Activated CD4-positive, alpha-beta T cell treated with anti-CD3 and anti-CD28 coated beads, Interleukin-2, amount 10 ng/mL, durations not matched to agents 24 days and 14 days (primary cell): Measurements from ENCODE around the gene PRSS16. TPM values are rescaled to one million over a fixed set of nuclear protein-coding genes. Genes with fewer than 3 reads are reported as not detected.
"Not testable (repeated sequence)": the region's sequence is repeated elsewhere in the genome, so short reads cannot be mapped to it uniquely, and the experiment has no call there.

Experiments used
- DNase-seq: peaks from one replicate; pipeline ENCODE4 v3.0.0; 2022
- H3K27ac Mint-ChIP-seq: one replicate; pipeline ENCODE4 v1.8.0; 2022; ENCODE audit warnings: mild to moderate bottlenecking, mixed read lengths
- H3K27me3 Mint-ChIP-seq: one replicate; pipeline ENCODE4 v1.8.0; 2022; ENCODE audit warnings: mixed read lengths
- H3K36me3 Mint-ChIP-seq: one replicate; pipeline ENCODE4 v1.8.0; 2022; ENCODE audit warnings: low read depth, mild to moderate bottlenecking, mixed read lengths
- H3K4me1 Mint-ChIP-seq: one replicate; pipeline ENCODE4 v1.8.0; 2021; ENCODE audit warnings: mixed read lengths
- H3K4me3 Mint-ChIP-seq: one replicate; pipeline ENCODE4 v1.8.0; 2022; ENCODE audit warnings: mild to moderate bottlenecking, moderate library complexity, mixed read lengths
- H3K9me3 Mint-ChIP-seq: one replicate; pipeline ENCODE4 v1.8.0; 2021; ENCODE audit warnings: mixed read lengths
- intact Hi-C: fragments of 100-400 bp; cut with micrococcal nuclease; formaldehyde crosslinking; loops from one replicate; pipeline ENCODE4 v1.15.1; 2023
- total RNA-seq: library from RNA; stranded (reverse); gene quantifications from 2 replicates; pipeline ENCODE4 v1.2.3, GENCODE V29; 2022

Gene PRSS16
- total RNA-seq, result 0.31 TPM in 1 of 2 replicates, not detected in the other

- Mint-ChIP-seq H3K4me3 (no peak within 1 kb of the TSS), H3K36me3 (no peaks in the 10 kb centered on the region), H3K27ac (no peak within 1 kb of the TSS), H3K9me3 (no peaks in the 10 kb centered on the region), H3K4me1 (peaks cover 11% of the 10 kb centered on the region), H3K27me3 (peaks cover 32% of the 10 kb centered on the region)
- DNase-seq, result no peak
- intact Hi-C loops, result no loop called here
Observed at GRCh38 chr6:27247133-27247836, at the start of gene PRSS16. Gene PRSS16, plus strand, starts transcription at chr6:27247701. Its CDS starts 37 bp downstream, at chr6:27247738.

GRCh38 chr6:27205375-27206278 is 41.9 kb upstream of the PRSS16 start:
- peak; percentile 65 for DNase-seq
- peaks cover 24% of the 10 kb centered on the region for H3K27me3 Mint-ChIP-seq
- no peak overlapping the region for H3K27ac Mint-ChIP-seq
- intact Hi-C loops, result no loop called here
- peaks cover 8% of the 10 kb centered on the region for H3K4me1 Mint-ChIP-seq
- H3K9me3 Mint-ChIP-seq, result peaks cover 3% of the 10 kb centered on the region
- H3K4me3 Mint-ChIP-seq, result peak overlapping the region; percentile 30
- no peaks in the 10 kb centered on the region for H3K36me3 Mint-ChIP-seq

- Mint-ChIP-seq H3K4me1 (peaks cover 9% of the 10 kb centered on the region), H3K4me3 (peak overlapping the region; percentile 29), H3K36me3 (no peaks in the 10 kb centered on the region), H3K9me3 (peaks cover 3% of the 10 kb centered on the region), H3K27ac (no peak overlapping the region), H3K27me3 (peaks cover 24% of the 10 kb centered on the region)
- intact Hi-C loops, result no loop called here
- no peak for DNase-seq
Observed at GRCh38 chr6:27206806-27207205, 40.7 kb upstream of the PRSS16 start.

GRCh38 chr6:27208042-27208441 is 39.5 kb upstream of the PRSS16 start:
- H3K4me1 Mint-ChIP-seq, result peaks cover 10% of the 10 kb centered on the region
- no peak for DNase-seq
- intact Hi-C loops, result no loop called here
- no peak overlapping the region for H3K27ac Mint-ChIP-seq
- no peak overlapping the region for H3K4me3 Mint-ChIP-seq
- peaks cover 3% of the 10 kb centered on the region for H3K9me3 Mint-ChIP-seq
- no peaks in the 10 kb centered on the region for H3K36me3 Mint-ChIP-seq
- H3K27me3 Mint-ChIP-seq, result peaks cover 24% of the 10 kb centered on the region

GRCh38 chr6:27209196-27209595 is 38.3 kb upstream of the PRSS16 start:
- Mint-ChIP-seq H3K27me3 (peaks cover 22% of the 10 kb centered on the region), H3K27ac (no peak overlapping the region), H3K4me3 (no peak overlapping the region), H3K4me1 (peaks cover 10% of the 10 kb centered on the region), H3K9me3 (peaks cover 3% of the 10 kb centered on the region), H3K36me3 (no peaks in the 10 kb centered on the region)
- DNase-seq, result no peak
- intact Hi-C loops, result no loop called here

- H3K4me1 Mint-ChIP-seq, result peaks cover 12% of the 10 kb centered on the region
- peaks cover 16% of the 10 kb centered on the region for H3K27me3 Mint-ChIP-seq
- H3K4me3 Mint-ChIP-seq, result no peak overlapping the region
- H3K9me3 Mint-ChIP-seq, result peaks cover 3% of the 10 kb centered on the region
- DNase-seq, result no peak
- H3K27ac Mint-ChIP-seq, result no peak overlapping the region
- intact Hi-C loops, result no loop called here
- H3K36me3 Mint-ChIP-seq, result no peaks in the 10 kb centered on the region
Observed at GRCh38 chr6:27209659-27210269, 37.7 kb upstream of the PRSS16 start.

- intact Hi-C loops, result not testable (repeated sequence)
- peaks cover 10% of the 10 kb centered on the region for H3K27me3 Mint-ChIP-seq
Observed at GRCh38 chr6:27213091-27213517, 34.4 kb upstream of the PRSS16 start.

GRCh38 chr6:27213544-27214125 is 33.9 kb upstream of the PRSS16 start:
- no peaks in the 10 kb centered on the region for H3K36me3 Mint-ChIP-seq
- no peak for DNase-seq
- H3K27me3 Mint-ChIP-seq, result peaks cover 12% of the 10 kb centered on the region

More at GRCh38 chr6:27213091-27213517, 34.4 kb upstream of the PRSS16 start:
- H3K9me3 Mint-ChIP-seq, DNase-seq, H3K4me1 Mint-ChIP-seq, H3K36me3 Mint-ChIP-seq, H3K27ac Mint-ChIP-seq, H3K4me3 Mint-ChIP-seq: not testable (repeated sequence)

GRCh38 chr6:27214126-27214601 is 33.3 kb upstream of the PRSS16 start:
- peaks cover 15% of the 10 kb centered on the region for H3K27me3 Mint-ChIP-seq
- DNase-seq, result no peak

More at GRCh38 chr6:27213544-27214125, 33.9 kb upstream of the PRSS16 start:
- Mint-ChIP-seq H3K27ac (no peak overlapping the region), H3K4me3 (peak overlapping the region; percentile 33), H3K4me1 (peaks cover 5% of the 10 kb centered on the region), H3K9me3 (peaks cover 4% of the 10 kb centered on the region)
- intact Hi-C loops, result no loop called here

GRCh38 chr6:27216874-27217273 is 30.6 kb upstream of the PRSS16 start:
- Mint-ChIP-seq H3K4me3 (no peak overlapping the region), H3K27me3 (peaks cover 22% of the 10 kb centered on the region), H3K4me1 (peaks cover 3% of the 10 kb centered on the region), H3K27ac (no peak overlapping the region), H3K9me3 (peaks cover 4% of the 10 kb centered on the region), H3K36me3 (no peaks in the 10 kb centered on the region)
- intact Hi-C loops, result no loop called here
- DNase-seq, result no peak

More at GRCh38 chr6:27214126-27214601, 33.3 kb upstream of the PRSS16 start:
- peak overlapping the region; percentile 33 for H3K4me3 Mint-ChIP-seq
- intact Hi-C loops, result no loop called here
- H3K27ac Mint-ChIP-seq, result no peak overlapping the region
- peaks cover 5% of the 10 kb centered on the region for H3K4me1 Mint-ChIP-seq
- H3K9me3 Mint-ChIP-seq, result peaks cover 4% of the 10 kb centered on the region
- no peaks in the 10 kb centered on the region for H3K36me3 Mint-ChIP-seq

GRCh38 chr6:27222971-27223370 is 24.5 kb upstream of the PRSS16 start:
- H3K27me3 Mint-ChIP-seq, result peaks cover 25% of the 10 kb centered on the region
- H3K9me3 Mint-ChIP-seq, H3K36me3 Mint-ChIP-seq, H3K4me3 Mint-ChIP-seq, H3K4me1 Mint-ChIP-seq, intact Hi-C loops, DNase-seq, H3K27ac Mint-ChIP-seq: not testable (repeated sequence)

GRCh38 chr6:27224729-27225128 is 22.8 kb upstream of the PRSS16 start:
- peaks cover 30% of the 10 kb centered on the region for H3K27me3 Mint-ChIP-seq
- no peaks in the 10 kb centered on the region for H3K36me3 Mint-ChIP-seq
- H3K9me3 Mint-ChIP-seq, result no peaks in the 10 kb centered on the region
- H3K27ac Mint-ChIP-seq, result no peak overlapping the region
- H3K4me1 Mint-ChIP-seq, result no peaks in the 10 kb centered on the region
- H3K4me3 Mint-ChIP-seq, result no peak overlapping the region
- no peak for DNase-seq
- intact Hi-C loops, result no loop called here

- Mint-ChIP-seq H3K4me3 (no peak overlapping the region), H3K9me3 (peaks cover 9% of the 10 kb centered on the region), H3K27ac (no peak overlapping the region), H3K36me3 (no peaks in the 10 kb centered on the region), H3K4me1 (no peaks in the 10 kb centered on the region), H3K27me3 (peaks cover 43% of the 10 kb centered on the region)
- DNase-seq, result no peak
- intact Hi-C loops, result no loop called here
Observed at GRCh38 chr6:27228963-27229477, 18.5 kb upstream of the PRSS16 start.
